ENCODE results near the gene LIFR. TPM values are rescaled to one million over a fixed set of nuclear protein-coding genes. Genes with fewer than 3 reads are reported as not detected.
A peak's percentile ranks its signal among the peaks of the same experiment; 100 is the strongest.

LIFR gene
- total and polyA plus RNA-seq, 12 donors: 6.0 to 58.8 (median 41.8) TPM

- no peak for DNase-seq
- Histone ChIP-seq H3K27ac (no peak overlapping the region), H3K4me1 (peaks cover 6 to 100% (median 61%) of the 10 kb centered on the region in 9 donors), H3K9me3 (no peaks in the 10 kb centered on the region), H3K4me3 (no peak overlapping the region), H3K36me3 (no peaks in the 10 kb centered on the region), H3K27me3 (no peaks in the 10 kb centered on the region)
- WGBS, 2 donors: 74 to 81% methylated on average over 4 of the region's 4 CpGs
- TF ChIP-seq, protein P1, sequence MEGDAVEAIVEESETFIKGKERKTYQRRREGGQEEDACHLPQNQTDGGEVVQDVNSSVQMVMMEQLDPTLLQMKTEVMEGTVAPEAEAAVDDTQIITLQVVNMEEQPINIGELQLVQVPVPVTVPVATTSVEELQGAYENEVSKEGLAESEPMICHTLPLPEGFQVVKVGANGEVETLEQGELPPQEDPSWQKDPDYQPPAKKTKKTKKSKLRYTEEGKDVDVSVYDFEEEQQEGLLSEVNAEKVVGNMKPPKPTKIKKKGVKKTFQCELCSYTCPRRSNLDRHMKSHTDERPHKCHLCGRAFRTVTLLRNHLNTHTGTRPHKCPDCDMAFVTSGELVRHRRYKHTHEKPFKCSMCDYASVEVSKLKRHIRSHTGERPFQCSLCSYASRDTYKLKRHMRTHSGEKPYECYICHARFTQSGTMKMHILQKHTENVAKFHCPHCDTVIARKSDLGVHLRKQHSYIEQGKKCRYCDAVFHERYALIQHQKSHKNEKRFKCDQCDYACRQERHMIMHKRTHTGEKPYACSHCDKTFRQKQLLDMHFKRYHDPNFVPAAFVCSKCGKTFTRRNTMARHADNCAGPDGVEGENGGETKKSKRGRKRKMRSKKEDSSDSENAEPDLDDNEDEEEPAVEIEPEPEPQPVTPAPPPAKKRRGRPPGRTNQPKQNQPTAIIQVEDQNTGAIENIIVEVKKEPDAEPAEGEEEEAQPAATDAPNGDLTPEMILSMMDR (IDR thresholded peaks at IDR 0.05): no peak
- ATAC-seq: no peak
- intact Hi-C loops (cut with DNase I): loop anchor here in 1 of 10 donors (5.0 kb wide), 1 partner anchor 270 kb away; no protein-coding TSS in a partner anchor
These were observed 18.9 kb downstream of the LIFR start for GRCh38 chr5:38537505-38537904.

GRCh38 chr5:38536968-38537367 is 19.5 kb downstream of the LIFR start:
- Histone ChIP-seq H3K27me3 (no peaks in the 10 kb centered on the region), H3K4me1 (peaks cover 6 to 100% (median 61%) of the 10 kb centered on the region in 9 donors), H3K36me3 (no peaks in the 10 kb centered on the region), H3K9me3 (no peaks in the 10 kb centered on the region), H3K27ac (peak overlapping the region in 1 of 10 donors; percentile 6), H3K4me3 (no peak overlapping the region)
- no peak for DNase-seq
- 90 to 96% methylated on average over 3 of the region's 3 CpGs for WGBS, 2 donors
- no peak for ATAC-seq
- TF ChIP-seq, protein P1 (IDR thresholded peaks at IDR 0.05): no peak
- intact Hi-C loops (cut with DNase I): loop anchor here in 1 of 10 donors (5.0 kb wide), 1 partner anchor 270 kb away; no protein-coding TSS in a partner anchor

GRCh38 chr5:38535845-38536244 is 20.6 kb downstream of the LIFR start:
- Histone ChIP-seq H3K27me3 (no peaks in the 10 kb centered on the region), H3K4me3 (no peak overlapping the region), H3K4me1 (peaks cover 3 to 98% (median 60%) of the 10 kb centered on the region in 9 donors), H3K9me3 (peaks cover 0 to 10% (median 0%) of the 10 kb centered on the region in 11 donors), H3K27ac (peak overlapping the region in 1 of 10 donors; percentile 23), H3K36me3 (no peaks in the 10 kb centered on the region)
- intact Hi-C loops (cut with DNase I): loop anchor here in 1 of 10 donors (5.0 kb wide), 1 partner anchor 271 kb away; no protein-coding TSS in a partner anchor
- DNase-seq (no peak), ATAC-seq (no peak)
- WGBS, 2 donors: 57 to 63% methylated on average over 2 of the region's 2 CpGs
- TF ChIP-seq, protein P1 (IDR thresholded peaks at IDR 0.05): no peak

DNA sequence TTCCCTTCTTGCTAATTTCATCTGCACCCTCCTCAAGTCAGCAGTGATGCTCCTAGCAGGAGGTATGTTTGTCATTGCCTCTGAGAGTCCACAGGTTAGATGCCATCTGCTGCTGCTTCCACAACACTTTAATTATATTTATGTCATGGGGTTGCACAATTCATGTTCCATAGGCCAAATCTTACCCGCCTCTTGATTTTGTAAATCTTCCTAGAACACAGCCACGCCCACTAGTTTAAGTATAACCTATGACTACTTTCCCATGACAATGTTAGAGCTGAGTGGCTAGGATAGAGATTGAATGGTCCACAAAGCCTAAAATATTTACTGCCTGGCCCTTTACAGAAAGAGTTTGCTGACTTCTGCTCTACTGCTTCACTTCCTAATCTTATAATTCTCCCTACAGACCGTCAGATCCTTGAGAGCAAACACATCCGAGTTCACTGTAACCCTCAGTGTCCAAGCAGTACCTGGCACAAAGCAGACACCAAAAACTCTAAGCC is 21.1 kb downstream of the LIFR start:
- no peaks in the 10 kb centered on the region for H3K36me3 ChIP-seq
- peaks cover 3 to 98% (median 57%) of the 10 kb centered on the region in 9 donors for H3K4me1 ChIP-seq
- ATAC-seq: peak in 1 of 8 donors; percentile 32
- H3K4me3 ChIP-seq: no peak overlapping the region
- intact Hi-C loops (cut with DNase I): loop anchor here in 1 of 10 donors (5.0 kb wide), 1 partner anchor 272 kb away; no protein-coding TSS in a partner anchor
- DNase-seq: no peak
- peak overlapping the region in 1 of 10 donors; percentile 23 for H3K27ac ChIP-seq
- no peaks in the 10 kb centered on the region for H3K27me3 ChIP-seq
- TF ChIP-seq, protein P1 (IDR thresholded peaks at IDR 0.05): no peak
- WGBS, 2 donors: 56 to 64% methylated on average over 4 of the region's 4 CpGs
- H3K9me3 ChIP-seq: peaks cover 0 to 10% (median 0%) of the 10 kb centered on the region in 11 donors
